AG09309 (cell line): ENCODE measurements around the gene CYB561A3.

Experiments used
- DNase-seq: peaks from one replicate; pipeline ENCODE4 v3.0.0-alpha.2; 2010; ENCODE audit warnings: low read depth
- H3K4me3 ChIP-seq: 2 replicates; pipeline ENCODE4 v1.5.1; 2011; ENCODE audit warnings: mild to moderate bottlenecking, low read depth, low read length, moderate library complexity; ENCODE audit not compliant: control insufficient read depth
- CTCF ChIP-seq: IDR thresholded peaks from 2 replicates; pipeline ENCODE4 v1.5.1; 2011; ENCODE audit warnings: mild to moderate bottlenecking, low read depth, low read length, inconsistent platforms; ENCODE audit not compliant: insufficient read depth, control insufficient read depth; ENCODE audit errors: missing control alignments

The CYB561A3 gene

GRCh38 chr11:61361741-61362541 is at the start of gene CYB561A3, which contains the start of gene TMEM138:
TSS of gene CYB561A3 (minus strand) at chr11:61361882. CDS start at chr11:61356713, 5,169 bp downstream.
TSS of gene TMEM138 (plus strand) at chr11:61362374. CDS start at chr11:61364391, 2,017 bp downstream.
- no peak for TF ChIP-seq CTCF
- peak within 1 kb of the TSS; percentile 80 for H3K4me3 ChIP-seq
- DNase-seq, result peak; percentile 79

GRCh38 chr11:61406991-61407728 is 45.5 kb upstream of the CYB561A3 start:
- H3K4me3 ChIP-seq, result no peak overlapping the region
- no peak for DNase-seq
- TF ChIP-seq CTCF, result no peak

GRCh38 chr11:61406067-61406466 is 44.4 kb upstream of the CYB561A3 start:
- no peak for DNase-seq
- no peak overlapping the region for H3K4me3 ChIP-seq
- TF ChIP-seq CTCF, result no peak

GRCh38 chr11:61404641-61405040 is 43.0 kb upstream of the CYB561A3 start:
- H3K4me3 ChIP-seq, result no peak overlapping the region
- no peak for DNase-seq
- no peak for TF ChIP-seq CTCF

GRCh38 chr11:61404103-61404502 is 42.4 kb upstream of the CYB561A3 start:
- no peak for DNase-seq
- no peak overlapping the region for H3K4me3 ChIP-seq
- TF ChIP-seq CTCF, result no peak

- no peak for DNase-seq
- no peak overlapping the region for H3K4me3 ChIP-seq
- TF ChIP-seq CTCF, result no peak
Observed at GRCh38 chr11:61403658-61404057, 42.0 kb upstream of the CYB561A3 start.
